Skeletal muscle satellite cell (primary cell): Measurements from ENCODE around the gene CCDC33.

ENCODE experiments used
- H3K27me3 ChIP-seq: 2 replicates; pipeline ENCODE4 v1.7.0; 2013; ENCODE audit warnings: low read length; ENCODE audit not compliant: control insufficient read depth, insufficient read depth
- H3K36me3 ChIP-seq: 2 replicates; pipeline ENCODE4 v1.7.0; 2013; ENCODE audit warnings: mild to moderate bottlenecking, control low read depth, low read length; ENCODE audit not compliant: insufficient read depth
- H3K4me1 ChIP-seq: 2 replicates; pipeline ENCODE4 v1.7.0; 2013; ENCODE audit warnings: low read length; ENCODE audit not compliant: control insufficient read depth, insufficient read depth
- H3K4me2 ChIP-seq: 2 replicates; pipeline ENCODE4 v1.7.0; 2013; ENCODE audit warnings: mild to moderate bottlenecking, low read length
- H3K4me3 ChIP-seq: 2 replicates; pipeline ENCODE4 v1.7.0; 2013; ENCODE audit warnings: low read length
- H3K9ac ChIP-seq: 2 replicates; pipeline ENCODE4 v1.7.0; 2013; ENCODE audit warnings: mild to moderate bottlenecking, low read depth, low read length, moderate library complexity
- H3K9me3 ChIP-seq: replicated peaks from 2 replicates; pipeline ENCODE4 v1.7.0; 2013; ENCODE audit warnings: mild to moderate bottlenecking, control low read depth, low read length

CCDC33 gene

DNA sequence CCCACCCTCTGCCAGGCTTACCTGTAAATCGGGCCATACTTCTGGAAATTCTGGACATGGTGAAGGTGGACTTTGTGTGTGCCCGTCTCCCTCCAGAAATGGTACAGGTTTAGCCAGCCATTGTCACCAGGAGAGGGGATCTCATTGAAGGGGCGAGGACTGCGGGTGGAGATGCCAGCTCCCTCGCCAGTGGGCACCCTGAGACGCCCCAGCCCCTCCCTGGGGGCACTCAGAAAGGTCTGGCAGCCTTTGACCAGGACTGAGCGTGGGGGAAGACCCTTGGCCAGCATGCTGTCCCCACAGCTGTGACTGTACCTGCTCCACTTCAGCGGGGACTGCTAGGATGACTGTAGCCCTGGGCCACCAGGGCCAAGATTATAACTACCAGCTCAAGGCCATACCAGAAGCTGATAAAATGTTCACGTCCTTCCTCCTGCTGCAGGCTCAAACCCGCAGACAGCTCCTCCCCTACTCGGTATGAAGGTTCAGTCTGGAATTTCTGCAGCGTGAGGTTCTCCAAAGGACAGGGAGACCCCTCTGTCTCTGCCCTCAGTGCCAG, 131.2 kb downstream of the CCDC33 start, which contains the start of gene CYP11A1:
CYP11A1 (minus strand) TSS at position 351 of the 559 bp plus-strand sequence; CDS start at position 290, 61 bp downstream.
- H3K27me3 ChIP-seq = peaks cover 68% of the 10 kb centered on the region
- H3K4me3 ChIP-seq = no peak within 1 kb of the TSS
- H3K36me3 ChIP-seq = no peaks in the 10 kb centered on the region

DNA sequence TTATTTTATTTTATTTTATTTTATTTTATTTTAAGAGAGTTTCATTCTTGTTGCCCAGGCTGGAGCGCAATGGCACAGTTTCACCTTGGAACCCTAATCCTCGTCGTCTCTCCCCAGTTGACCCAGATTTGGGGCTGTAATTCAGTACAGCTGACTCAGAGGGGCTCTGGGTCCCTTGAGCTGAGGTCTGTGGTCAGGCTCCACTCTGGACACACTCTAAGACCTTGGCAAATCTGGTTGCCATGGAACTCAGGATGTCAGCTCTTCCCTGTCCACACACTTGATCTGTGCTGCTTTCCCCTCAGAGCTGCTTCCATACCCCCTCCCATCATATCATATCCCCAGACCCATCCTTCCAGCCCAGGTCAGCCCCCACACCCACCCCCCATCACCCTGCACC, 132.0 kb downstream of the CCDC33 start:
- H3K4me1 ChIP-seq = peaks cover 4% of the 10 kb centered on the region
- no peak overlapping the region for H3K4me2 ChIP-seq
- no peak overlapping the region for H3K9ac ChIP-seq
- no peaks in the 10 kb centered on the region for H3K9me3 ChIP-seq
- H3K4me3 ChIP-seq = no peak overlapping the region
- peaks cover 72% of the 10 kb centered on the region for H3K27me3 ChIP-seq
- no peaks in the 10 kb centered on the region for H3K36me3 ChIP-seq

More for the DNA sequence above, 131.2 kb downstream of the CCDC33 start, which contains the start of gene CYP11A1:
- Histone ChIP-seq H3K9ac (no peak within 1 kb of the TSS), H3K4me2 (peak within 1 kb of the TSS; percentile 94), H3K9me3 (no peaks in the 10 kb centered on the region), H3K4me1 (peaks cover 4% of the 10 kb centered on the region)

DNA sequence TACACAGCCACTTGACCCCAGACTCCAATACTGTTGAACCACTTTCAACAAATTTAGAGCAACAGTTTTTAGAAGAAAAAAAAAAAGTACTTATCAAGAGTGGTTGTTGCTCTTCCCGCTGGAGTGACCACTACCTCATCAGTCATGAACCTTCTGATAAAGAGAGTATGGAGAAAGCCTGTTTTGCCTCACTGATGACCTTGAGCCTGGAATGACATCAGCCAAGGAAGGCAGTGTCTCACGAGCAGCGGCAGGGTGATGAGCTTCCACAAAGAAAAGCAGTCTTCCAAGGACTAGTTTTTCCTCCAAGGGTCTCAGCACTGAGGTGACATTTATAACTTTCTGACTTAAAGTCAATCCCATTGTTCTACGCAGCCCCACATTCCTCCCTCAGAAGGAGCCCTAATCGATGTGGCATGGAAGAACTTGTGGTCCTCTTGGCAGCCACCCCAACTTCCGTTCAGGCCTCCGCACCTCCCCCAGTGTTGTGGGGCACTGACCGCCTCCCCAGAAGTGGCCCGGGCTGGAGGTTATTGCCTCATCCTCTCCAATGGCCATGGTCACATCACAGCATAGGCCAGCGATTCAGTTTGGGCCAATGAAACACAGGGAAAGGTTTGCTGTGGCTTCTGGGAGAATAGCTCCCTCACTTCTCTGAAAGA, 133.1 kb downstream of the CCDC33 start:
- Histone ChIP-seq H3K4me2 (no peak overlapping the region), H3K9ac (no peak overlapping the region), H3K4me3 (no peak overlapping the region), H3K27me3 (peaks cover 74% of the 10 kb centered on the region), H3K4me1 (peaks cover 7% of the 10 kb centered on the region), H3K9me3 (no peaks in the 10 kb centered on the region), H3K36me3 (no peaks in the 10 kb centered on the region)

DNA sequence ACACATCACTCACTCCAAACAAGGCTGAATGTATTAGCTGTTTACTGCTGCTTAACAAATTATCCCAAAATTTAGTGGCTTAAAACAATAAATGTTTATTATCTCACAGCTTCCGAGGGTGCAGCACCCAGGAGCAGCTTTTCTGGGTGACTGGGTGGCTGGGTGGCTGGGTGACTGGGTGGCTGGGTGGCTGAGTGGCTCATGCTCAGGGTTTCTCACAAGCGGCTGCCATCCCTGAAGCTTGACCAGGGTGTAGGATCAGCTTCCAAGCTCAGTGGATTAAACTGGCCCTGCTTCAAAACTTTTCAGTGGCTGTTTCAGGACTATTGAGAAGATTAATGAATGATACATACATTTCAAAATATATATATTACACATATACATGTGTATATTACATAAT, 133.6 kb downstream of the CCDC33 start:
- H3K4me2 ChIP-seq = no peak overlapping the region
- H3K9ac ChIP-seq = no peak overlapping the region
- peaks cover 69% of the 10 kb centered on the region for H3K27me3 ChIP-seq
- H3K4me1 ChIP-seq = peaks cover 11% of the 10 kb centered on the region
- H3K9me3 ChIP-seq = no peaks in the 10 kb centered on the region
- no peaks in the 10 kb centered on the region for H3K36me3 ChIP-seq
- H3K4me3 ChIP-seq = no peak overlapping the region

DNA sequence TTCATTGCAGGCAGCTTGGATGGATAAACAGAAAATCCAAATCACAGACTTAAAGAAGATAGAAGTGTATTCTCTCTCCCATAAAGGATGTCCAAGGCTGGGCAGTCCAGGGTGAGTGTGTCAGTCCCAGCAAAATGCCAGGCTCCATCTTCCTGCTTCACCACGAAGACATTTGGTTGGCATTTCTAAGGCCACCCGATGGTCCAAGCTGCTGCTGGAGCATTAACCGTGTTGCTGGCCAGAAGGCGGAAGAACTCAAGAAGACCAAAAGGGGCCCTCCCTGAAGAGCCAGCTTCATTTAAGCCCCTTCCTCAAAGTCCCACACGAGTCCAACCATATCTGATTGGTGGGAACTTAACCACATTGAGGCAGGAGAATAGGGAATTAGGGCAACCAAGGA, 134.3 kb downstream of the CCDC33 start:
- H3K36me3 ChIP-seq = no peaks in the 10 kb centered on the region

DNA sequence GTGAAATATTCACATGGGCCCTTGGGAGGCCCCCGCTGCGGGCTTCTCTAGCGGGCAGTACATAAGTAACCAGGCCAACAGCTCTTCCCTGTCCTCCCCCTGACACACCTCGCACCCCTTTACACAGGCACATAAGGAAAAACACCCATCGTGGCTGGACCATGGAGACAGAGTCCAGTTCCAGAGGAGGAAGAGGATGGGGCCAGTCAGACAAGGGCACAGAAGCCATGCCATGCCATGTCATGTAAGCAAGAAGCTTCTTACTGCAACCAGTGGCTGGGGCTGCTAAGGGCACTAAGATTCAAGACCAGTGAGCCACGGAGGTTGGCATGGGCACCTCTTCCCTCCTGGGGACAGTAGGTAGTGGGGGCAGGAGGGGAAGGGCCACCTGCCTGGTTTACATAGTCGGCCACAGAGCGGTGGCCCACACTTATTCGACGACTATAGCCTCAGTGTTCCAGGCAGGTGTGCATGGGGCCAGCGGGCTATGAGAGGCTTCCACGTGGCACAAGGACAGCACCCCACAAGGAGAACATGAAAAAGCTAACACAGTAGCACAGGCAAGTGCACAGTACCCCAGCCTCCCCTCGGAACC, 137.0 kb downstream of the CCDC33 start:
- Histone ChIP-seq H3K4me1 (peaks cover 11% of the 10 kb centered on the region), H3K27me3 (peaks cover 50% of the 10 kb centered on the region), H3K4me2 (peak overlapping the region; percentile 97), H3K36me3 (no peaks in the 10 kb centered on the region), H3K9me3 (no peaks in the 10 kb centered on the region), H3K9ac (no peak overlapping the region), H3K4me3 (no peak overlapping the region)

More for the DNA sequence above, 134.3 kb downstream of the CCDC33 start:
- Histone ChIP-seq H3K4me2 (no peak overlapping the region), H3K27me3 (peaks cover 63% of the 10 kb centered on the region), H3K9me3 (no peaks in the 10 kb centered on the region), H3K9ac (no peak overlapping the region), H3K4me3 (no peak overlapping the region), H3K4me1 (peaks cover 14% of the 10 kb centered on the region)

DNA sequence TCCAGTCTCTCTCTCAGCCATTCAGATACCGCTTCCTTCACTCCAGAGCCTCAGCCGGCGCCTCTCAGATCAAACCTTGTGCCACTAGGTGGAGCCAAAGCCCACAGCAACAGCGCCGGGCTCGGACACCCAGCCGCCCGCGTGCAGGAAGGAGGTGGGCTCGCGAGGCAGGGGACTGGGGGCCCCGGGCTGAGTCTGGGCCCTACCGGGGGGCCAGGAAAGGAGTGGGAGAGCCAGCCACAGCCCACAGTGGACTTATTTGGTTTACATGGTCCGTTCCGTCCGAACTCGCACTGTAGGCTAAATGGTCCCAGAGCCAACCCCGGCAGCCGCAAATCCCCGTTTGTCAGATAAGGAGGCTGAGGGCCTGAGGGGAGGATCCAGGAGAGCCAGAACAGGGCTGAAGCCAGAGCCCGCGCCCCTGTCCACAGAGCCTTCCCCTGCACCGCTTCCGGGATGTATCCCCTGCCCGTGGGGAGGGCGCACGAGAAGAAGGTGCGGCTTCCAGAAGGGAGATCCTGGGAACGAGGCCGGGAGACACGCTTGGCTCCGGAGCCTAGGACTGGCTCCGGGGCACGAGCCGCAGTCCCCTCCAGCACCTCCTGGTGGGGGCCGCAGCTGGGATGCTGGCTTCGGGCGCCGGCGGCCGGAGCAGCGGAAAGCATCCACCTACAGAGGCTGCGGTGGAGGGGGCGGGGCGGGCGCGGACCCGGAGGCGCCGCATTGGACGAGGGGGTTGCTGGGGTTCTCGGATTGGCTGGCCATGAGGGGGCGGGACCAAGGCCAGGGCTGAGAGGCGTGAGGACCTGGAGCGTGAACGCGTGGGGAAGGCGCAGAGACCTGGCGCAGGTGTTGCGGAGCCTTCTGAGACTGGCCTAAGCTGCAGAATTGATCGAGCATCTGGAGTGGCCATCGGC, 137.9 kb downstream of the CCDC33 start:
- peaks cover 11% of the 10 kb centered on the region for H3K4me1 ChIP-seq
- H3K36me3 ChIP-seq = no peaks in the 10 kb centered on the region
- peaks cover 42% of the 10 kb centered on the region for H3K27me3 ChIP-seq
- H3K4me3 ChIP-seq = peak overlapping the region; percentile 75
- peak overlapping the region; percentile 36 for H3K9ac ChIP-seq
- H3K4me2 ChIP-seq = peak overlapping the region; percentile 97
- no peaks in the 10 kb centered on the region for H3K9me3 ChIP-seq

DNA sequence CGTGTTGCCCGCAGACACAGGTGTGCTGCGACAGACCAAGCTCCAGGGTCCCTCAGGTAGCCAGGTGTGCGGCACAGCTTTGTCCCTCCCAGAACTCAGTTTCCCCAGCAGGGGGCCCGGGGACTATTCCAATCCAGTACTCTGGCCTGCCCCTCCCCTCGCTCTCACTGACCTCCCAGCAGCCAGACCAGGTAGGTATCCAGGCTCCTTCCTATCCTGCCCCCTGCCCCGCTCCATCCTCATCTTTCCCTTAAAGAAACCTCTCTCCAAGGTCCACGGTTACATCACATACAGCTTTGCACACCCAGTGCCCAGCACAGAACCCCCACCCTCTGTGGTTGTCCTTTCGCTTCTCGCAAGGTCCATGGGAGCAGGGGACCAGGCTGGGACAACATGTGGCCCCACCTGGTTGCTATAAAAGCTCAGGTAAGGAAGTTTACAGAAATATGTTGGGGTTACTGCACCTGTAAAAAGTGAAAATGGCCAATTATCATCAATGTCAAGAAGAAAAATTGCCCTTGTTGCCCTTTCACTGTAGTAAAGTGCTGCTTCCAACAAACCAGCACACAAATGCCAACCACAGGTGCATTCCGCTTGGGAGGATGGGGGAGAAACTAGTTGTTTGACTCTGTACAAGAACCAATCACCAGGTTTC, 138.6 kb downstream of the CCDC33 start:
- no peak overlapping the region for H3K9ac ChIP-seq
- H3K36me3 ChIP-seq = no peaks in the 10 kb centered on the region
- peak overlapping the region; percentile 97 for H3K4me2 ChIP-seq
- H3K27me3 ChIP-seq = peaks cover 34% of the 10 kb centered on the region
- peaks cover 11% of the 10 kb centered on the region for H3K4me1 ChIP-seq
- no peaks in the 10 kb centered on the region for H3K9me3 ChIP-seq
- peak overlapping the region; percentile 75 for H3K4me3 ChIP-seq

DNA sequence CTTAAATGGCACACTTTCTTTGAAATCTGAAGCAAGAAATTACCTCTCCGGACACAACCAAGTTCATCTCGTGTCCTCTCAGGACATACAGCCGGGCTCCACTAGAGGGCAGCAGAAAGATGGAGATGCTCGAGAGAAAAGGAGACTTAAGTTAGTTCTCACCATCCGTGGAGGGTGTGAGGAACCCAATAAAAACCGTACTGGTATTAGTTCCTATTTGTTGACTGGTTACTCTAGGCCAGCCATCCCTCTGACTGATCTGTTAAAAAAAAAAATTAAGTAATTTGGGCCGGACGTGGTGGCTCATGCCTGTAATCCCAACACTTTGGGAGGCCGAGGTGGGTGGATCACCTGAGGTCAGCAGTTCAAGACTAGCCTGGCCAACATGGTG, 139.2 kb downstream of the CCDC33 start:
- Histone ChIP-seq H3K4me2 (no peak overlapping the region), H3K4me1 (peaks cover 11% of the 10 kb centered on the region), H3K27me3 (peaks cover 31% of the 10 kb centered on the region), H3K4me3 (no peak overlapping the region), H3K9me3 (no peaks in the 10 kb centered on the region), H3K36me3 (no peaks in the 10 kb centered on the region), H3K9ac (no peak overlapping the region)

DNA sequence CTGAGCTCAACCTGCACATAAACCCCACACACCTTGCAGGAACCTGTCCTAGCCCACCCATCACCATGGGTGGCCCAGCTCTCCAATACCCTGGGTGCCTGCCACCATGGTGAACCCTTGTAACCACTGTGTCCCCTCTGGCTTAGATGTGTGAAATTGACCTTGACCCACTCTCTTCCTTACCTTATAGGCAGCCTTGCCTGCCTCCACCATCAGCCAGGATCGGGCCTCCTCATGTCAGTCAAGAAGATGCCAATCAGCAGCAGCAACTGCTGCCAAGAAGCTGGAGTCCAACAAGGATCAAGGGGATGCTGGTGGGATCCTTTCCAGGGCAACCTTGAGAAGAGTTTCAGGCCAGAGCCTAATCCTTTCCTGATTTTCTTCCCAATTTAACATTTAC, 140.1 kb downstream of the CCDC33 start:
- no peak overlapping the region for H3K4me3 ChIP-seq
- H3K36me3 ChIP-seq = no peaks in the 10 kb centered on the region
- H3K9ac ChIP-seq = no peak overlapping the region
- H3K4me2 ChIP-seq = no peak overlapping the region
- no peaks in the 10 kb centered on the region for H3K9me3 ChIP-seq
- H3K4me1 ChIP-seq = peaks cover 11% of the 10 kb centered on the region
- H3K27me3 ChIP-seq = peaks cover 22% of the 10 kb centered on the region
